ENCODE results near the gene PDZD2.

GRCh38 chr5:31671339-31671741, 32.4 kb downstream of the PDZD2 start:
- TF ChIP-seq CTCF (IDR thresholded peaks at IDR 0.05) (no peak), POLR2AphosphoS5 (IDR thresholded peaks at IDR 0.05) (no peak)

Data from prostate gland (tissue), 2 donors.